HG03575 (cell line): Measurements from ENCODE around the gene VPS52.
"Not testable (repeated sequence)": the region's sequence is repeated elsewhere in the genome, so short reads cannot be mapped to it uniquely, and the experiment has no call there.

Source experiments
- ATAC-seq: cut with Tn5 transposase; IDR thresholded peaks from one replicate; pipeline ENCODE4 v1.9.1; 2021; ENCODE audit not compliant: unreplicated experiment, insufficient number of reproducible peaks, low FRiP score; ENCODE audit errors: extremely low read depth

VPS52 gene

DNA sequence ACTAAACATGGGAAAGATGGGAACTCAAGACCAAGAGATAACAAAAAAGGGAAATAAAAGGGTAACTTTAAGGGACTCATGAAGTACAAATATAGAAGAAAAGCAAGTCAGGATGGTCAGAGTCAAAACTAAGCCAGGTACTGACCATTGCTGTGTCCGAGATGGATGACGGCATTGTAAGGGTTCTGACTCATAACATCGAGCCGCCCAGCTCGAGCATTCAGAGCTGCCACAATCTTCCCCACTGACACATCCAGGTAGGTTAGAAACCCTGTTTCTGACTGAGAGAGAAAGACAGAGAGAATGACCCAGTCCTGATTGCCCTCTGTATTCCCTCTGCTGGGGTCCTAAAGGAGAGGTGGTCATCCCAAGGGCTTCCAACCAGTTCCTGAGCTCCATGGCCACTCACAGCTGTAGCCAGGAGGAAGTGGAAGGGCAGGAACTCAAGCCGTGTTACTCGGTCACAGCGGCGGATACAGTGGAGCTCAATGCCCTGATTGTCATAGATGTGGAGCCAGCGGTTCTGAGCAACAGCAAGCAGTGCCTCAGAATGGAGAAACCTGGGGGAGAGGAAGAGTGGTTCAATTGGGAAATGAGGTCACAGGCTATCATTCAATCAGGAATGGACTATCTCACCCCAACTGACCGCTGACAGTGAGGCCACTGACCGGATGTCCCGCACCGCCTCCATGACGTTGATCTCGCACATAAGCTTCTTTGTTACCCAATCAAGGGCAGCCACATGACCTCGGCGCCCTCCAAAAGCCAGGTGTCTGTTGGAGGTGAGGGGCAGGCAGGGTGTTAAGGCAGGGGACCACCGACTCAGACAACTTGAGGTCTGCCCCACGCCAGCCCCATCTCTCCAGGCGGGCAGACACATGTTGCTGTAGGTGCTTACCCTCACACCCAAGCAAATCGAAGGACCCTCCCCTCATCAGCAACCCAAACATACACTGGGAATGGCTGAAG lies 15.6 kb upstream of the VPS52 start:
- no peak for ATAC-seq

DNA sequence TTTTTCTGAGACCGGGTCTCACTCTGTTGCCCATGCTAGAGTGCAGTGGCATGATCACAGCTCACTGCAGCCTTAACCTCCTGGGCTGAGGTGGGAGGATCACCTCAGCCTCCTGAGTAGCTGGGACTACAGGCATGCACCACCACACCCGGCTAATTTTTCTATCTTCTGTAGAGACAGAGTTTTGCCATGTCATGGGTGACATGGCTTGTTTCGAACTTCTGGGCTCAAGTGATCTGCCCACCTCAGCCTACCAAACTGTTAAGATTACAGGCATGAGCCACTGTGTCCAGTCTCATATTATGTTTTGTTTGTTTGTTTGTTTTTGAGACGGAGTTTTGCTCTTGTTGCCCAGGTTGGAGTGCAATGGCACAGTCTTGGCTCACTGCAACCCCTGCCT lies 13.5 kb upstream of the VPS52 start:
- ATAC-seq = not testable (repeated sequence)

DNA sequence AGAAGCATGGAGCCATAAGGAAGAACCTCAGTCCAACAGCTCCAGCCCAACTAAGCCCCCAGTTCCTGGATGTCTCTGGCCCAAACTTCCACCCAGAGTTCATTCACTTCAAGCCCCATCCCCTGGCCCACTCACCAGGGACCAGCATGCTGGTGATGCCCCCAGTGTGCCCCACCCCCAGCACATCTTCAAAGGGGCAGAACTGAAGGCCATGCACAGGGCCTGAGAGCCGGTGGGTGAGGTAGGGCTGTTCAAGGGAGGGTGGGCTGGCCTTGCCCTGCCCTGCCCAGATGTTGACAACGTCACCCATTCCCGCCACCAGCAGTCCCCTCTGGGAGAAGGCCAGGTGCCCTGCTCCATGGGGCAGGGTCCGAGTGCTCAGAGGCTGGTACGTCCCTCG lies 8.9 kb upstream of the VPS52 start:
- ATAC-seq = no peak

DNA sequence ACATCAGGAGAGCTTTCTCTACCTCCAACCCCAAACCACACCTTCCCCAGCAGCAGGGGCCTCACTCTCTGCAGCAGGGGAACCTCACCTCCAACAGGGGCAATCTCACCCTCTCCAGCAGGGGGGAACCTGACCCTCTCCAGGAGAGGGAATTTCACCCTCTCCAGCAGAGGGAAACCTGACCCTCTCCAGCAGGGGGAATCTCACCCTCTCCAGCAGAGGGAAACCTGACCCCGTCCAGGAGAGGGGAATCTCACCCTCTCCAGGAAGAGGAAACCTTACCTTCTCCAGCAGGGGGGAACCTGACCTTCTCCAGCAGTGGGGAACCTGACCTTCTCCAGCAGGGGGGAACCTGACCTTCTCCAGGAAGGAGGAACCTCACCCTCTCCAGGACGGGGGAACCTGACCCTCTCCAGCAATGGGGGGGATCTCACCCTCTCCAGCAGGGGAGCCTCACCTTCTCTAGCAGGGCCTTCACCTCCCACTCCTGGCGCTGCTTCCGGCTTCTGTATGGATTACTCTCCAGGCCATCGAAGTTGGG lies 8.4 kb upstream of the VPS52 start:
- ATAC-seq = no peak

DNA sequence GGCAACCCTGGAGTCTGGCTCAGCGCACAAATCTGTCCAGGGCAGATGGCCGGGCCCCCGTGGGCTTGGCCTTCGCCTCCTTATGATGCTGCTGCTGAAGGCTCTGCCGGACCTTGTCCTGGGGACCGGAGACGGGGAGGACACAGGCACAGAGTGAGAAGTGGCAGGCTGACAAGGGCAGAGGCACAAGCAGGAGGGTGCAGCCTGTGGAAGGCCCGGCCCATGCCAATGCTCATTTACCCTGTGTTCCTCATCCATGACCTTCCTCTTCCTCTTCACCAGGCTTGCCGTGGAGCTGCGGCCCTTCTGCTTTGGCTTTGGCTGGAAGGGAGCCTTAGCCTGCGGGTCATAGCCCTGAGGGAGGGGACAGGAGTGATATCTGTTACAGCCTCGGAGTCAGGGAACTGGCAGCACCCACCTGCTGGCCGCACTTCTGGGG lies 7.6 kb upstream of the VPS52 start:
- ATAC-seq = no peak

DNA sequence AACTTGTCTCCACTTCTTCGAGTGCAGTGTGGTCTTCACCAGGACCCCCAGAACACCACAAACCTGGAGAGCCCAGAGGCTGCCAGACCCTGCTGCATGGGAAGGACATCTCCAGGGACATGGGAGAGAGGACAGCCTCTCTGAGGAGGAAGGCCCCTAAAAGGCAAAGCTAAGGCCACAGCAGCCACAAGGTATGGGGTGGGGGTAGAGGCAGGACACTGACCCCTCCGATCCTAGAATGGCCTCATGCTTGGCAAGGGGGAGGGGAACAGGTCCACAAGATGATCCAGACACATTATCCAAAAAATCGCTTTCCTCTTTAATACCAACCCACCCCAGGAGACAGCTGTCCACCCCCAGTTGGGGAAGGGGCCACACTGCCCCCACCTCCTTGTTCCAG lies 7.1 kb upstream of the VPS52 start:
- ATAC-seq = no peak

DNA sequence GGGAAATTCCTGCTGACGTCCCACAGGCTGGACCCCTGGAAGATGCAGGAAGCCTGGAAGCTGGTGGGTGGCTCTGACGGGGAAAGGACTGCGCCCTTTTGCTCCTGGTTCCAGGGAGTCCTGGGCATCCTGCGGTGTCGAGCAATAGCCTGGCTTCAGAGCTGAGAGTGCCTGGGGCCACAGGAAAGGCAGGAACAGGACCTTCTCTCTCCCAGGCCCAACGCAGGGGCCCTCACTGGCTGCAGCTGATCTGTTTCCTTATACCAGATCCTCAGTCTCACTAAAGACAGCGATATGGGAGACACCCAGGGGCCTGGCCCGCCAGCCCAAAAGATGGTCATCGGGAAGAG lies 6.7 kb upstream of the VPS52 start:
- no peak for ATAC-seq

DNA sequence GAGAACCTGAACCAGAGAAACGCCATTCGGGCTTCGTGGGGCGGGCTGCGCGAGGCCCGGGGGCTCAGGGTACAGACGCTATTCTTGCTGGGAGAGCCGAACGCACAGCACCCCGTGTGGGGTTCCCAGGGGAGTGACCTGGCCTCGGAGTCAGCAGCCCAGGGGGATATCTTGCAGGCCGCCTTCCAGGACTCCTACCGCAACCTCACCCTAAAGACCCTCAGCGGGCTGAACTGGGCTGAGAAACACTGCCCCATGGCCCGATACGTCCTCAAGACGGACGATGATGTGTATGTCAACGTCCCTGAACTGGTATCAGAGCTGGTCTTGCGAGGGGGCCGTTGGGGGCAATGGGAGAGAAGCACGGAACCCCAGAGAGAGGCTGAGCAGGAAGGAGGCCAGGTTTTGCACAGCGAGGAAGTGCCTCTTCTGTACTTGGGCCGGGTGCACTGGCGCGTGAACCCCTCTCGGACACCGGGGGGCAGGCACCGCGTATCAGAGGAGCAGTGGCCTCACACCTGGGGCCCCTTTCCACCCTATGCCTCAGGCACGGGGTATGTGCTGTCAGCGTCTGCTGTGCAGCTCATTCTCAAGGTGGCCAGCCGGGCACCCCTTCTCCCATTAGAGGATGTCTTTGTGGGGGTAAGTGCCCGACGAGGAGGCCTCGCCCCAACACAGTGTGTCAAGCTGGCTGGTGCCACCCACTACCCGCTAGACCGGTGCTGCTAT lies 6.2 kb upstream of the VPS52 start:
- no peak for ATAC-seq

DNA sequence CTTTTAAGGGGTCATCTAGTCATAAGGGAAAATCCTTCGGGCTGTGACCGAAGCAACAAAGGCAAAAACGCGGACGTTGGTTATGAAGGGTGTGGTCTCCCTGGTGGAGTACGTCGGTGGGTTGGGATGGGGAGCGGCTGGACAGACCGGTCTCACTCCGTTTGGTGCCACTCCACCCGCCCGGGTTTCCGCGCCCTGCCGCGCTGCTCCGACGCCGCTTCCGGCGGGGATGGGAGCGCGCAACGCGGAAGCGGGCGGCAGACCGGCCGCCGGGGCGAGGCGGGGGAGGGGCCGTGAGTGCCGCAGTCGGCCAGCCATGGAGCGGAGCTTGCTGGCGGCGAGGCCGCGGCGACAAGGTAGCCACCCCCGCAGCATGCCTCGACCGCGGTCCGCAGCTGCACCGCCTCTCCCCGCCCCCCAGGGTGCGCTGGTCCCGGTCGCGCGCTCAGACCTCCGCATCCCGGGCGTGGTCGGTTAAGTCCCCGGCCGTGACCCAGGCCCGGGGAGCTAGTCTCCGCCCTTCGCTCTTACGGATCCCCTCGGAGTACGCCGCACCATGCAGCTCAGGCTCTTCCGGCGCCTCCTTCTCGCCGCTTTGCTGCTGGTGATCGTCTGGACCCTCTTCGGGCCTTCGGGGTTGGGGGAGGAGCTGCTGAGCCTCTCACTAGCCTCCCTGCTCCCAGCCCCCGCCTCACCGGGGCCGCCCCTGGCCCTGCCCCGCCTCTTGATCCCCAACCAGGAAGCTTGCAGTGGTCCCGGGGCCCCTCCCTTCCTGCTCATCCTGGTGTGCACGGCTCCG lies 5.4 kb upstream of the VPS52 start, which contains the start of gene B3GALT4:
B3GALT4 (plus strand) TSS at position 260 of the 799 bp plus-strand sequence; CDS start at position 557, 297 bp downstream.
- ATAC-seq = no peak

DNA sequence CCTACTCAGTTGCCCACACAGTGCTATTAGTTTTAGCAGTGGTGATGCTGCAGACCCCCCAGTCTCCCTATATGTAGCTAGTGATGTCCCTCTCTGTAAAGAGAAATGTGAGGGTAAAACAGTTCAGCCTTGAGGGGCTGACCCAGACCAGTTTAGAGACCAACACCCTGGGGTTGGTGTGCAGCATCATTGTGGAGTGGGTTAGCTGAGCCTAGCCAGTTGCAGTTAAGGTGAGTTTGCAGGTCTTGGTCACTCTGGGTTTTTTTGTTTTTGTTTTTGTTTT lies 4.8 kb upstream of the VPS52 start:
- no peak for ATAC-seq

DNA sequence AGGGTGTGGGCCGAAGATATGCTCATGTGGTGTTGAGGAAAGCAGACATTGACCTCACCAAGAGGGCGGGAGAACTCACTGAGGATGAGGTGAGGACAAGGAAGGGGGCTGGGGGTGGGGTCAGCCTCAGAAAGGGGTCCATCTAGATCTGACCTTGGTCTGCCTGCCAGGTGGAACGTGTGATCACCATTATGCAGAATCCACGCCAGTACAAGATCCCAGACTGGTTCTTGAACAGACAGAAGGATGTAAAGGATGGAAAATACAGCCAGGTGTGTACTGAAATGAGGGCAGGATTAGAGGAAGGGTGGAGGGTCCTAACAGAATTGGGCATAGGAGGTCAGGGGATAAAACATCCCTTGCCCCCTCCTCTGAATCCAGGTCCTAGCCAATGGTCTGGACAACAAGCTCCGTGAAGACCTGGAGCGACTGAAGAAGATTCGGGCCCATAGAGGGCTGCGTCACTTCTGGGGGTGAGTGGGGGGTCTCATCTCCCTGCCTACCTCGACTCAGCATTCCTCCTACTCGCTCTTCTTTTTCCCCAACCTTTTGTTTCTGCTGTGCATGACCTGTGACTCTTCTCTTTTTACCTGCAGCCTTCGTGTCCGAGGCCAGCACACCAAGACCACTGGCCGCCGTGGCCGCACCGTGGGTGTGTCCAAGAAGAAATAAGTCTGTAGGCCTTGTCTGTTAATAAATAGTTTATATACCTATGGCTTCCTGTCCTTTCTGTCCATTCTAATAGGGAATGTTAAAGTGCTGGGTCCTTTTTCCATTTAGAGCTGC lies 4.3 kb upstream of the VPS52 start:
- ATAC-seq = not testable (repeated sequence)

DNA sequence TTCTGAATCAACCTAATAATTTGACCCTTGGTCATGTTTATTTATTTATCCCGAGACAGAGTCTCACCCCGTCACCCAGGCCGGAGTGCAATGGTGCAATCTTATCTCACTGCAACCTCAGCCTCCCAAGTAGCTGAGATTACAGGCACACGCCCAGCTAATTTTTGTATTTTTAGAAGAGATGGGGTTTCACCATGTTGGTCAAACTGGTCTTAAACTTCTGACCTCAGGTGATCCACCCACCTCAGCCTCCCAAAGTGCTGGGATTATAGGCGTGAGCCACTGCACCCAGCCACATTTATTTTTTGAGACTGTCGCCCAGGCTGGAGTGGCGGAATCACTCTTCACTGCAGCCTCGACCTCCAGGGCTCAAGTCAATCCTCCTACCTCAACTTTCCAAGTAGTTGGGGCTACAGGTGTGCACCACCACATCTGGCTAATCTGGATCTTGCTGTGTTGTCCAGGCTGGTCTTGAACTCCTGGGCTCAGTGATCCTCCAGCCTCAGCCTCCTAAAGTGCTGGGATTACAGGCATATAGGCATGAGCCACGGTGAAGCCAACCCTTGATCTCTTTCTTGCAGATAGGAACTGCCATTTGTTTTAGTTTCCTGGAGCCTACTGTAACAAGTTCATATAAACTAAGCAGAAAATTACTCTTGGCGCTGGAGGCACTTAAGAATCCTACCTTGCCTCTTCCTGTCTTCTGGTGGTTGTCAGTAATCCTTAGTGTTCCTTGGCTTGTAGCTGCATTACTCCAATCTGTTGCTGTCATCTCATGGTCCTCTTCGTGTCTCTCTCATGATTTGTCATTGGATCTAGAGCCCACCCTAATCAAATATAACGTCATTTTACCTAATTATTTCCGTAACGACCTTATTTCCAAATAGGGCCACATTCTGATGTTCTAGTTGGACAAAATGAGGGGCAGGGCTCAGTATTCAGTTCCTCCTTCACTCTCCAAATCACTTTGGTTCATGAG lies 2.5 kb upstream of the VPS52 start:
- ATAC-seq = no peak

DNA sequence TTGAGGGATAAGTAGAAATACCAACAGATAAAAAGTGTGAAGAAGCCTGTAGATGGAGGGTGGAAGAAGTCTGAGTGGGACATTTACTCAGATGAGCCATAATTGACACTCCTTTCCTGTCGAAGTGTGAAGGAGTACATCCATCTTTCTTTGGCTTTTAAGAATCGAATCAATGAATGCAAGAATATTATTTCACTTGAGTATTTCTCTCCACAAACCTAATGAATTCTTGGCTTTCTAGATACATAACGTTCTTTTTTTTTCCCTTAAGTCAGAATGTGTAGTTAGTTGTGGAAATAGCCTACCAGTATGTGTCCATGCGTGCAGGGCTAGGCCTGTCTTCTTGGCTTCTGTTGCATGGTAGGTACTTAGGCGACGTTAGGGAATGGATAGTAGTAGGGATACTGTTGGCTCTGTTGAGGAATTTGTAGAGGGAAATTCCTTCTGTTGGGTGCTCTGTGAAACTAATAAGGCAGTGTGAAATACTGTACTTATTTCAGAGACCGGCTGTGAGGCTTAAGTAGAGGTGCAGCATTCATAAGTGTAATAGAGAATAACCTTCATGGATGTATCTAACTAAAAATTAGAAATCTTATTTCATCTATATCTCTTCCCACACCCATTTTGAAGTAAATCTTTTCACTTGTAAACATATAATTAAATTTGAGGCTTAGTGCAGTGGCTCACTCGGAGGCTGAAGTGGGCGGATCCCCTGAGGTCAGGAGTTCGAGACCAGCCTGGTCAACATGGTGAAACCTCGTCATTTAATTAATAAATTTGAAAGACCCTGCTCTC lies 1.6 kb upstream of the VPS52 start:
- ATAC-seq = no peak

DNA sequence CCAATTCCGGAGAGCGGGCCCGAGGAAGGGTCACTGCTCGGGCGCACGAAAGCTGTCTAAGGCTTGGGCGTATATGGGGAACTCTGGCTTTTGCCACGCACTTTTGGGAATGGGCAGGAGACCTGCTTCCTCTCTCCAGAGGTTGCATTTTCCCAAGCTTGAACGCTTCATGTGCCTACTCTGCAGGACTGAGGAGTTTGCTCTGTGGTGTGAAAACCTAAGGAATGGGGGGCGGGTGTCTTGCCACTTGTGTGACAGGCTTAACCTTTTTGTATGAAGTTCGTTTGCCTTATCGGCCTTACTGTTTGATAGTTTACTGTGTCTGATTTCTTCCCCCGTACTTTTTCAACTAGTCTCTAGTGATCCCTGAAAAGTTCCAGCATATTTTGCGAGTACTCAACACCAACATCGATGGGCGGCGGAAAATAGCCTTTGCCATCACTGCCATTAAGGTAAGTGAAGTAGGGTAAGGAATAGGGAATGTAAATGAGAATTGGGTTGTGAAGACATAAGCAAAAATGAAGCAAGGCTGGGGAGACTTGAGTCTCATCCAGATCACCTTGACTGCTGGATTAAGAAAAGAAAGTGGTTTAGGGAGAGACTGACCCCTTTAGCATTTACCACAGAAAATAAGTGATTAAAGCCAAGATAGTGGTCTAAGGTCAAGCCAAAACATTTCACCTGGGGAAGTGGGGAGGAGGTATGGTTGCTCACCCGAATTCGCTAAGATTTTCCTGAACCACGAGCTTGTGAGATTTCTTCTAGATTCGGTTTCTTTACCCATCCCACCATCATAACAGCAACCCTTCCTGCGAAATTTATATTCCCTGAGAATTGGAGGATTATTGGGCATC lies 826 bp upstream of the VPS52 start:
- ATAC-seq = no peak

DNA sequence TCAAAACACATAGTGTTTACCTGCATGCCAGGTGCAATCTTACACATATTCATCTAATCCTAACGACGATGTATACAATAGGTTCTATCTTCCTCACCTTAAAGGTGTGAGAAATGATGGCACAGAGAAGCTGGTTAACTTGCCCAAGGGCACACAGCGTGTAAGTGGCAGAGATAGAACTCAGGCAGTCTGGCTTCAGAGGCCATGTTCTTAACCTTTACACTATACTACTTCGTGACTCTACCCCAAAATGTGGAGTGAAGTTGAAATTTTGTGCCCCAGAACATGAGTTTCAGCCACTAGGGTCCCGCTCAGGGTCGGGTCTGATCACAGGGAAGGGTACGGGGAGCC lies 584 bp downstream of the VPS52 start:
- ATAC-seq = peak; percentile 13

DNA sequence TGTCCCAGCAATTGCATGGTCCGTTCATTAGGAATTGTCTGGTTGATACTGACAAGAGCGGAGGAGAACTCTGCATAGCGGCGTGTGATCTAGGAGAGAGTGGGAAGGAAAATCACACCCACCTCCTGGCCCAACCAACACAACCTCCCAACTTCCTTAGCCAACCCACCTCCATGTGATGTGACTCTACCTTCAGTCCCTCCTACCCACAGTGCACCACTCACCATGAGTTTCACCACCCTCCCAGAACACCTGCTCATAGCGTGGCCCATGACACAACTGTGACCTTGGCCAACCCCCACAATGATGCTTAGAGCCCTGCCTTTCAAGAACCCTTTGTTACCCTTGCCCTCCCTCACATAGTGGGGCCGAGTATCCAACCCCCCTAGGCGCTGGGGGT lies 7.7 kb downstream of the VPS52 start:
- no peak for ATAC-seq
